ENCODE measurements around the gene TRPV4. TPM values are rescaled to one million over a fixed set of nuclear protein-coding genes. Genes with fewer than 3 reads are reported as not detected.

TRPV4 gene
- total RNA-seq, 5 donors from 2014 or later (not counting 1 experiment from before 2014, with no cell fraction given): not detected

DNA sequence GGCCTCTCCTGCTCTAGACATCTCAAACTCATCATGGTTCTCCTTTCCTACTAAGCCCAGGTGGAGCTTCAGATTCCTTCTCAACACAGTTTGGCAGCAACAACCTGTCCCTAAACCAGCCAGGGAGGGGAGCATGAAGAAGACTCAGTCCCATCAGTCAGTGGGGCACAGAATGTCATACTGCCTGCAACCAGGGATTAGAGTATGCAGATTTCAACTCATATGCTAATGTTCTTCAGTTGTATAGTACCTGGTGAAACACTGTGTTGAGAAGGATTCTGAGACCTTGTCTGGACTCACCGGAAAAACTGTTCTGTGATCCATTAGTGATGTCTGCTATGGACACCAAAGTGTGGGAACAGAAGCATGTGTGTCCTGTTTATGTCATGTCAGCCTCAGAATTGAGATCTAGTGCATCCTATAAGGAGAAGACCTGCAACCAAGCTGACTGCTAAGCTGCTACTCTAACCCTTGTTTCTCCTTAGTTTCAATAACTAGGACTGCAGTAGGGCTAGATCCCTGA is 43.6 kb downstream of the TRPV4 start:
- 83% methylated on average over 1 of the region's 1 CpG for WGBS (ENCODE audit: insufficient coverage)
- Histone ChIP-seq H3K27ac (ENCODE audit: low read length) (no peak overlapping the region), H3K36me3 (ENCODE audit: control insufficient read depth in 2 of 2, extremely low read depth in 1 of 2, insufficient read depth in 1 of 2, low read length in 1 of 2) (no peaks in the 10 kb centered on the region), H3K27me3 (replicated peaks in 1 of 2; ENCODE audit: control insufficient read depth in 2 of 2, extremely low read depth in 1 of 2, insufficient read depth in 2 of 2, low read length in 1 of 2) (peaks cover 0 to 44% of the 10 kb centered on the region in 2 experiments), H3K9me3 (no peaks in the 10 kb centered on the region), H3K4me1 (ENCODE audit: control insufficient read depth in 1 of 2, extremely low read depth in 1 of 2, insufficient read depth in 2 of 2, low read length in 2 of 2) (no peaks in the 10 kb centered on the region), H3K4me3 (ENCODE audit: control insufficient read depth in 1 of 2, extremely low read depth in 1 of 2, low read length in 1 of 2) (no peak overlapping the region)
- Mint-ChIP-seq H3K4me1 (no peaks in the 10 kb centered on the region), H3K27me3 (peaks cover 17 to 25% of the 10 kb centered on the region in 2 donors), H3K36me3 (no peaks in the 10 kb centered on the region), H3K4me3 (no peak overlapping the region), H3K27ac (no peak overlapping the region), H3K9me3 (no peaks in the 10 kb centered on the region)
- DNase-seq: no peak
- ChIA-PET CTCF (no interaction called here), POLR2A (no interaction called here)
- no peak for ATAC-seq (replicated peaks in 1 of 4)

DNA sequence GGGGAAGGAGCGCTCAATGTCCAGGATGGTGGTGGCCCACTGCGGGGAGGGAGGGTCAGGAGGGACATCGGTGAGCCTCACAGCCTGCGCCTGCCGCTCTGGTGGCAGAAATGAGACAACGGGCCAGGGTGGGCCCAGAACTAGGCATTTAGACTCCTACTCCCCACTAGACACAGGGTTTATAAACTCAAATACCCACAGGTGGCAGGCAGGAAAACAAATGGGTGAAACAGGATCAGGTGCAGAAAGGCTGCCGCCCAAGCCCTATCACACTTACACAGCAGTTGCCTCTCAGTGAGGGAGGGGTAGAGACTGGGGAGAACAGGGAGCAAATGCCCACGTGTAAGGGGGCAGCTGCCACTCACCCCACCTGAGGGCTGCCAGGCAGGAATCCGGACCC is 46.4 kb downstream of the TRPV4 start:
- Histone ChIP-seq H3K4me3 (ENCODE audit: control insufficient read depth in 1 of 2, extremely low read depth in 1 of 2, low read length in 1 of 2) (no peak overlapping the region), H3K9me3 (no peaks in the 10 kb centered on the region), H3K27ac (ENCODE audit: low read length) (no peak overlapping the region), H3K27me3 (replicated peaks in 1 of 2; ENCODE audit: control insufficient read depth in 2 of 2, extremely low read depth in 1 of 2, insufficient read depth in 2 of 2, low read length in 1 of 2) (peaks cover 0 to 43% of the 10 kb centered on the region in 2 experiments), H3K4me1 (ENCODE audit: control insufficient read depth in 1 of 2, extremely low read depth in 1 of 2, insufficient read depth in 2 of 2, low read length in 2 of 2) (no peaks in the 10 kb centered on the region), H3K36me3 (ENCODE audit: control insufficient read depth in 2 of 2, extremely low read depth in 1 of 2, insufficient read depth in 1 of 2, low read length in 1 of 2) (no peaks in the 10 kb centered on the region)
- no peak overlapping the region for H3K27ac Mint-ChIP-seq
- H3K4me1 Mint-ChIP-seq: no peaks in the 10 kb centered on the region
- 83% methylated on average over 2 of the region's 9 CpGs for WGBS (ENCODE audit: insufficient coverage)
- H3K27me3 Mint-ChIP-seq: peaks cover 8 to 19% of the 10 kb centered on the region in 2 donors
- POLR2A ChIA-PET: no interaction called here
- CTCF ChIA-PET: no interaction called here
- no peaks in the 10 kb centered on the region for H3K36me3 Mint-ChIP-seq
- H3K9me3 Mint-ChIP-seq: no peaks in the 10 kb centered on the region
- H3K4me3 Mint-ChIP-seq: no peak overlapping the region
- no peak for ATAC-seq (replicated peaks in 1 of 4)
- no peak for DNase-seq

DNA sequence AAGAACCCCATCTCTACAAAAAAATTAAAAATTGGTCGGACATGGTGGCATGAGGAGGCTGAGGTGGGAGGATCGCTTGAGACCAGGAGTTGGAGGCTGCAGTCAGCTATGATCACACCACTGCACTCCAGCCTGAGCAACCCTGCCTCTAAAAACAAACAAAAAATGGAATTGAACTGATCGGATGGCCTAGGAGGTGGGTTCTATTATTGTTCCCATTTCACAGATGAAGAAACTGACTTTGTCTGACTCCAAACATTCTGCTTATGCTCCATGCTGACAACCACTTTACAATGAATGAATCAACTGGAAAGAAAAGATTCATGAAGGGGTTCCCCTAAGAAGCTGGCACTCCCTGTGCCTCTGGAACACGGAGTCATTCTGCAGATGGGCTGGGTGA is 47.3 kb downstream of the TRPV4 start:
- no peak overlapping the region for H3K4me3 Mint-ChIP-seq
- Histone ChIP-seq H3K4me1 (ENCODE audit: control insufficient read depth in 1 of 2, extremely low read depth in 1 of 2, insufficient read depth in 2 of 2, low read length in 2 of 2) (no peaks in the 10 kb centered on the region), H3K9me3 (no peaks in the 10 kb centered on the region), H3K4me3 (ENCODE audit: control insufficient read depth in 1 of 2, extremely low read depth in 1 of 2, low read length in 1 of 2) (no peak overlapping the region), H3K27ac (ENCODE audit: low read length) (no peak overlapping the region), H3K27me3 (replicated peaks in 1 of 2; ENCODE audit: control insufficient read depth in 2 of 2, extremely low read depth in 1 of 2, insufficient read depth in 2 of 2, low read length in 1 of 2) (peaks cover 0 to 50% of the 10 kb centered on the region in 2 experiments), H3K36me3 (ENCODE audit: control insufficient read depth in 2 of 2, extremely low read depth in 1 of 2, insufficient read depth in 1 of 2, low read length in 1 of 2) (no peaks in the 10 kb centered on the region)
- no CpG with 5 or more reads among the region's 4 CpGs for WGBS (ENCODE audit: insufficient coverage)
- DNase-seq (no peak), ATAC-seq (replicated peaks in 1 of 4) (no peak)
- no peaks in the 10 kb centered on the region for H3K9me3 Mint-ChIP-seq
- no peaks in the 10 kb centered on the region for H3K36me3 Mint-ChIP-seq
- H3K4me1 Mint-ChIP-seq: no peaks in the 10 kb centered on the region
- ChIA-PET CTCF (no interaction called here), POLR2A (no interaction called here)
- peaks cover 8 to 19% of the 10 kb centered on the region in 2 donors for H3K27me3 Mint-ChIP-seq
- no peak overlapping the region for H3K27ac Mint-ChIP-seq

DNA sequence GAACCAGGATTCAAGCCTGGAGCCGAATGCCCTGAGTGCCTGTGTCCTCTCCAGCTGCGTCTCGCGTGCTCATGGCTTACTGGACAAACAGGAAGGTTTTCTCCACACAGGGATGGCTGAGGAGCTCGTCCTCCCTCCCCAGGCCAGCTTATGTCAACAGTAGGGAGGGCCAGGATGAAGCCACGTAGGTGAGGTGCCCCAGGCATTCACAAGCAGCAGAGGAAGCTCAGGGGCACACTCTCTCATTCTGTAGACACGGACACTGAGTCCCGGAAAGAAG is 49.3 kb downstream of the TRPV4 start:
- Mint-ChIP-seq H3K9me3 (no peaks in the 10 kb centered on the region), H3K4me1 (no peaks in the 10 kb centered on the region), H3K4me3 (no peak overlapping the region), H3K27ac (no peak overlapping the region), H3K36me3 (no peaks in the 10 kb centered on the region), H3K27me3 (peaks cover 3 to 8% of the 10 kb centered on the region in 2 donors)
- ChIA-PET CTCF (interaction anchor here in 1 of 2 donors (0.5 kb wide), 1 partner anchor 1105 kb away, joined by 5 read pairs; no protein-coding TSS in a partner anchor), POLR2A (interaction anchor here in 1 of 2 donors (0.5 kb wide), 1 partner anchor 68 kb away, joined by 3 read pairs; no protein-coding TSS in a partner anchor)
- Histone ChIP-seq H3K27ac (ENCODE audit: low read length) (no peak overlapping the region), H3K36me3 (ENCODE audit: control insufficient read depth in 2 of 2, extremely low read depth in 1 of 2, insufficient read depth in 1 of 2, low read length in 1 of 2) (no peaks in the 10 kb centered on the region), H3K4me1 (ENCODE audit: control insufficient read depth in 1 of 2, extremely low read depth in 1 of 2, insufficient read depth in 2 of 2, low read length in 2 of 2) (no peaks in the 10 kb centered on the region), H3K9me3 (no peaks in the 10 kb centered on the region), H3K27me3 (replicated peaks in 1 of 2; ENCODE audit: control insufficient read depth in 2 of 2, extremely low read depth in 1 of 2, insufficient read depth in 2 of 2, low read length in 1 of 2) (peaks cover 0 to 53% of the 10 kb centered on the region in 2 experiments), H3K4me3 (ENCODE audit: control insufficient read depth in 1 of 2, extremely low read depth in 1 of 2, low read length in 1 of 2) (no peak overlapping the region)
- DNase-seq (no peak), ATAC-seq (replicated peaks in 1 of 4) (no peak)
- WGBS (ENCODE audit: insufficient coverage): 74% methylated on average over 5 of the region's 8 CpGs

DNA sequence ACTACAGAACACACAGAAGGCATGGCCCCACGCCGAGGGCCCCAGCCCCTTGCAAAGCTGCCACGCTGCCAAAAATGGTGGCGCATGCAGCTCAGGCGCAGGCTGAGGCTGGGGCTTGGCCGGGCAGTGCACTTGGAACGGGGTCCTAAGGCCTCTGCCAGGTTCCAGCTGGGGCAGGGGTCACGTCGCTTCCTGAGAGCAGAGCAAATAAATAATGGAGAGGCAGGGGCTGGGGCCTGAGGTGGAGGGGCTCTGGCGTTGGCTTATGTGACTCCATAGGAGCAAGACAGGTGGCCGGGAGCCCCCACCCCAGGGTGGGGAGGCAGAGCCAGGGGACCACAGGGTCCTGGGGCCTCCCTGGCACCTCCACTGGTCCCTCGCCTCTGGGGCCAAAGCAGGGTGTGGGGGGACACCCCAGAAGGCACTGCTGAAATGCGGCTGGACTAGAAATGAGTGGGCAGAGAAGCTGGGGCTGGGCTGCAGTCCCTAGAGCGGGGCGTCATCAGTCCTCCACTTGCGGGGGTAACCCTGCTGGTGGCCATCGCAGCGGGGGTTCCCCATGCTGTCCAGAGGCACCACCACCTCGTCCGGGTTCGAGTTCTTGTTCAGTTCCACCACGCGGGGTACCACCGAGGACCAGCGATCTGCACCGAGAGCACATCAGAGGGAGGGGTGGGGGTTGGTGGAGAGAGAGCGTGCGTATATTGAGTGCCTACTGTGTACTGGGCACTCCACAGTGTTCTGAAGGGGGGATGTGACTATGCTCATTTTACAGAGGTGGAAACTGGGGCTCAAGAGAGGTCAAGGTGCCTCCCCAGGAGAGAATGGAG is 49.8 kb downstream of the TRPV4 start:
- CTCF ChIA-PET: interaction anchor here in 1 of 2 donors (0.5 kb wide), 1 partner anchor 1104 kb away, joined by 5 read pairs; no protein-coding TSS in a partner anchor

DNA sequence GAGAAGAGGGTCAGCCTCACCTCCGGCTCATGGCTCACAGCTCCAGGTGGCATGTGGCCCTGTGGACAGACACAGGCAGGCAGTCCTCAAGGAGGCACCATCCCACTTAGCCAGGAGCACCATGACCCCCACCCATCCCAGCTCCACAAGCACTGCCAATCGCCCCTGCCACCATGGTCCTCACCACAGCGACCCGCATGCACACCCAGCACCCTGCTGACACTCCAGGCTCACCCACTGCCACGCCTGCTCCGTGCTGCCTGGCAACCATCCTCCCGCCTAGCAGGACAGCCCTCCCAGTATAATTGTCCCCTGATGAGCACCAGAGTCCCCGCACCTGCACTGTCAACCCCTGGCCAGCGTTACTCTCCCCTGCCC is 50.9 kb downstream of the TRPV4 start:
- WGBS (ENCODE audit: insufficient coverage): 82% methylated on average over 9 of the region's 9 CpGs
- H3K36me3 ChIP-seq (ENCODE audit: control insufficient read depth in 2 of 2, extremely low read depth in 1 of 2, insufficient read depth in 1 of 2, low read length in 1 of 2): no peaks in the 10 kb centered on the region
- CTCF ChIA-PET: no interaction called here

More for the DNA sequence above, 49.8 kb downstream of the TRPV4 start:
- DNase-seq (no peak), ATAC-seq (replicated peaks in 1 of 4) (no peak)
- 87% methylated on average over 18 of the region's 28 CpGs for WGBS (ENCODE audit: insufficient coverage)
- POLR2A ChIA-PET: no interaction called here
- H3K4me3 ChIP-seq (ENCODE audit: control insufficient read depth in 1 of 2, extremely low read depth in 1 of 2, low read length in 1 of 2): no peak overlapping the region
- peaks cover 3 to 7% of the 10 kb centered on the region in 2 donors for H3K27me3 Mint-ChIP-seq
- no peaks in the 10 kb centered on the region for H3K4me1 ChIP-seq (ENCODE audit: control insufficient read depth in 1 of 2, extremely low read depth in 1 of 2, insufficient read depth in 2 of 2, low read length in 2 of 2)
- H3K4me1 Mint-ChIP-seq: no peaks in the 10 kb centered on the region
- no peak overlapping the region for H3K4me3 Mint-ChIP-seq
- no peak overlapping the region for H3K27ac Mint-ChIP-seq
- no peaks in the 10 kb centered on the region for H3K9me3 Mint-ChIP-seq
- H3K36me3 ChIP-seq (ENCODE audit: control insufficient read depth in 2 of 2, extremely low read depth in 1 of 2, insufficient read depth in 1 of 2, low read length in 1 of 2): no peaks in the 10 kb centered on the region
- no peak overlapping the region for H3K27ac ChIP-seq (ENCODE audit: low read length)
- H3K36me3 Mint-ChIP-seq: no peaks in the 10 kb centered on the region
- peaks cover 0 to 49% of the 10 kb centered on the region in 2 experiments for H3K27me3 ChIP-seq (replicated peaks in 1 of 2; ENCODE audit: control insufficient read depth in 2 of 2, extremely low read depth in 1 of 2, insufficient read depth in 2 of 2, low read length in 1 of 2)
- no peaks in the 10 kb centered on the region for H3K9me3 ChIP-seq

More for the DNA sequence above, 50.9 kb downstream of the TRPV4 start:
- Histone ChIP-seq H3K4me3 (ENCODE audit: control insufficient read depth in 1 of 2, extremely low read depth in 1 of 2, low read length in 1 of 2) (no peak overlapping the region), H3K4me1 (ENCODE audit: control insufficient read depth in 1 of 2, extremely low read depth in 1 of 2, insufficient read depth in 2 of 2, low read length in 2 of 2) (no peaks in the 10 kb centered on the region), H3K27me3 (replicated peaks in 1 of 2; ENCODE audit: control insufficient read depth in 2 of 2, extremely low read depth in 1 of 2, insufficient read depth in 2 of 2, low read length in 1 of 2) (peaks cover 0 to 39% of the 10 kb centered on the region in 2 experiments), H3K9me3 (no peaks in the 10 kb centered on the region), H3K27ac (ENCODE audit: low read length) (no peak overlapping the region)
- DNase-seq (no peak), ATAC-seq (replicated peaks in 1 of 4) (no peak)
- Mint-ChIP-seq H3K4me1 (peaks cover 4 to 6% (median 5%) of the 10 kb centered on the region in 3 donors), H3K4me3 (no peak overlapping the region), H3K27me3 (peaks cover 2 to 3% of the 10 kb centered on the region in 2 donors), H3K9me3 (no peaks in the 10 kb centered on the region), H3K27ac (no peak overlapping the region), H3K36me3 (no peaks in the 10 kb centered on the region)
- POLR2A ChIA-PET: no interaction called here
